DOHH2 (cell line): ENCODE results near the gene CYBA.

Experiments used
- H3F3A ChIP-seq: fragments of 200-600 bp; sonication (generic), shearing (Covaris generic); 2 replicates; pipeline ENCODE4 v1.6.0; 2016; ENCODE audit warnings: antibody characterized with exemption, mild to moderate bottlenecking; ENCODE audit not compliant: control insufficient read depth, insufficient read depth
- H3K27ac ChIP-seq: fragments of 200-600 bp; sonication (generic); 2 replicates; pipeline ENCODE4 v1.5.1; 2014; ENCODE audit warnings: low read depth, mild to moderate bottlenecking, low read length, moderate library complexity
- H3K27me3 ChIP-seq: fragments of 200-600 bp; sonication (generic); 2 replicates; pipeline ENCODE4 v1.6.1; 2014; ENCODE audit warnings: mild to moderate bottlenecking, low read length, mixed read lengths; ENCODE audit not compliant: control insufficient read depth
- H3K36me3 ChIP-seq: fragments of 200-600 bp; sonication (generic); 2 replicates; pipeline ENCODE4 v1.6.1; 2014; ENCODE audit warnings: mild to moderate bottlenecking, low read length, moderate library complexity, mixed read lengths; ENCODE audit not compliant: control insufficient read depth
- H3K4me1 ChIP-seq: fragments of 200-600 bp; sonication (generic); 2 replicates; pipeline ENCODE4 v1.6.1; 2014; ENCODE audit warnings: mild to moderate bottlenecking, low read length, mixed read lengths; ENCODE audit not compliant: control insufficient read depth
- H3K4me2 ChIP-seq: fragments of 200-600 bp; sonication (generic); 2 replicates; pipeline ENCODE4 v1.6.0; 2014; ENCODE audit warnings: mild to moderate bottlenecking, low read length, moderate library complexity
- H3K4me3 ChIP-seq: fragments of 200-600 bp; sonication (generic); 2 replicates; pipeline ENCODE4 v1.5.1; 2014; ENCODE audit warnings: mild to moderate bottlenecking, low read length, mixed read lengths
- H3K79me2 ChIP-seq: fragments of 200-600 bp; sonication (generic); 2 replicates; pipeline ENCODE4 v1.6.1; 2014; ENCODE audit warnings: mild to moderate bottlenecking, low read length, mixed read lengths; ENCODE audit not compliant: control insufficient read depth
- H3K9me2 ChIP-seq: fragments of 200-600 bp; sonication (generic); replicated peaks from 2 replicates; pipeline ENCODE4 v1.6.1; 2014; ENCODE audit warnings: mild to moderate bottlenecking, low read length, mixed read lengths; ENCODE audit not compliant: control insufficient read depth
- H3K9me3 ChIP-seq: fragments of 200-600 bp; sonication (generic); 2 replicates; pipeline ENCODE4 v1.6.1; 2014; ENCODE audit warnings: antibody characterized with exemption, low read length, mixed read lengths; ENCODE audit not compliant: control insufficient read depth, insufficient read depth
- H4K20me1 ChIP-seq: fragments of 200-600 bp; sonication (generic); 2 replicates; pipeline ENCODE4 v1.6.0; 2014; ENCODE audit warnings: low read depth, mild to moderate bottlenecking, antibody characterized with exemption, low read length, moderate library complexity; ENCODE audit not compliant: control insufficient read depth, insufficient read depth
- EZH2phosphoT487 ChIP-seq: fragments of 200-600 bp; sonication (generic); IDR thresholded peaks from 2 replicates; pipeline ENCODE4 v1.6.1; 2017; ENCODE audit warnings: borderline replicate concordance, mild to moderate bottlenecking, antibody characterized with exemption, low read length, moderate library complexity, mixed read lengths
- TF ChIP-seq, protein P1 (sequence below): fragments of 200-600 bp; sonication (generic); IDR thresholded peaks from one replicate; pipeline ENCODE4 v1.5.1; 2014; ENCODE audit warnings: antibody characterized with exemption, mild to moderate bottlenecking, low read depth, low read length; ENCODE audit not compliant: poor library complexity, severe bottlenecking

CYBA gene

DNA sequence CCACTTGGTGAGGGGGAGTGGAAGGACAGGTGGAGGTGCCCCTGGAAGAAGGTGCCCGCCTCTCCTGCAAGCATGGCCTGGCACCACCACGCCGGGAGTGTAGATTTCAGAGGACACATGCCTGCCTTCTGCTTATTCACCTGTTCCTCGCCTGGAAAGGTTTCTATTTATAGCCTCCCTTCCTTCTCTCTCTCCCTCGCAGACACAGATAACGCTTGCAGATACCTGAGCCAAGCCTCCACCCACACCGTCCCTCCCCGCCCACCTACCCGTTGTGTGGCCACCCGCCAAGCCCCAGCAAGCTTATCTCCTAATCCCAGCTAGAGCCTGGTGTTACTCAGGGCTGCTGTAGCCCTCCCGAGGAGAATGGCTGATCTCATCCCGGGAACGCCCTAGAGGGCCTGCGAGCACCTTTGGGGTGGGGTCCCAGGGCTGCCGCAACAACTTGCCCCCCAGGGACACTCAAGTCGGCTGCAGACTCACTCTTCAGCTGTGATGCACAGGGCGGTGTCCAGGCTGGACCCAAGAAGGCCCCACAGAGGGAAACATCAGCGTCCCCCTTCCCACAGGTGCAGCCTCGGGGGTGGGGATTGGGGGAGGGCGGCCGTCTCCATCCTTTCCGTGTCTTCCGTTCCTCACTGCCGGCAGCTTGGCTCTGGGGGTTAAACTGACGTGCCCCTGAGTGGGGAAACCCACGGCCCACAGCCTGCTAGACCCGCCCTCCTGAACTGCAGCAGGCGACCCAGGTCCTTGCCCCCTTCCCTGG lies 37.3 kb upstream of the CYBA start:
- H3K27ac ChIP-seq, result no peak overlapping the region
- peaks cover 40% of the 10 kb centered on the region for H3K4me1 ChIP-seq
- H3K4me2 ChIP-seq, result no peak overlapping the region
- H3K9me2 ChIP-seq, result no peaks in the 10 kb centered on the region
- H3F3A ChIP-seq, result 0 out of 2 replicates have a peak, but pooled peaks cover 2% of the 10 kb centered on the region
- no peaks in the 10 kb centered on the region for H4K20me1 ChIP-seq
- no peak overlapping the region for H3K4me3 ChIP-seq
- H3K27me3 ChIP-seq, result peaks cover 8% of the 10 kb centered on the region
- H3K36me3 ChIP-seq, result no peaks in the 10 kb centered on the region
- H3K79me2 ChIP-seq, result no peaks in the 10 kb centered on the region
- H3K9me3 ChIP-seq, result no peaks in the 10 kb centered on the region
- TF ChIP-seq, protein P1, sequence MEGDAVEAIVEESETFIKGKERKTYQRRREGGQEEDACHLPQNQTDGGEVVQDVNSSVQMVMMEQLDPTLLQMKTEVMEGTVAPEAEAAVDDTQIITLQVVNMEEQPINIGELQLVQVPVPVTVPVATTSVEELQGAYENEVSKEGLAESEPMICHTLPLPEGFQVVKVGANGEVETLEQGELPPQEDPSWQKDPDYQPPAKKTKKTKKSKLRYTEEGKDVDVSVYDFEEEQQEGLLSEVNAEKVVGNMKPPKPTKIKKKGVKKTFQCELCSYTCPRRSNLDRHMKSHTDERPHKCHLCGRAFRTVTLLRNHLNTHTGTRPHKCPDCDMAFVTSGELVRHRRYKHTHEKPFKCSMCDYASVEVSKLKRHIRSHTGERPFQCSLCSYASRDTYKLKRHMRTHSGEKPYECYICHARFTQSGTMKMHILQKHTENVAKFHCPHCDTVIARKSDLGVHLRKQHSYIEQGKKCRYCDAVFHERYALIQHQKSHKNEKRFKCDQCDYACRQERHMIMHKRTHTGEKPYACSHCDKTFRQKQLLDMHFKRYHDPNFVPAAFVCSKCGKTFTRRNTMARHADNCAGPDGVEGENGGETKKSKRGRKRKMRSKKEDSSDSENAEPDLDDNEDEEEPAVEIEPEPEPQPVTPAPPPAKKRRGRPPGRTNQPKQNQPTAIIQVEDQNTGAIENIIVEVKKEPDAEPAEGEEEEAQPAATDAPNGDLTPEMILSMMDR, result no peak
- TF ChIP-seq EZH2phosphoT487, result no peak

DNA sequence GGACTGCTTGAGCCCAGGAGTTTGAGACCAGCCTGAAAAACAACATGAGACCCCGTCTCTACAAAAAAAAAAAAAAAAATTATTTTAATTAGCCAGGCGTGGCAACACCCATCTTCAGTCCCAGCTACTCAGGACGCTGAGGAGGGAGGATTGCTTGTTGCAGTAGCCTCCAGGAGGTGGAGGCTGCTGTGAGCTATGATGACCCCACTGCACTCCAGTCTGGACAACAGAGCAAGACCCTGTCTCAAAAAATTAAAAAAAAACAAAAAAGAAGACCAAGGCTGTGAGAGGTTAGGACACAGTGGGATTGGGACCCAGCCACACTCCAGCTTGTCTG lies 36.8 kb upstream of the CYBA start:
- H3K4me3 ChIP-seq, result no peak overlapping the region
- no peak overlapping the region for H3K27ac ChIP-seq
- TF ChIP-seq, protein P1, result no peak
- no peak for TF ChIP-seq EZH2phosphoT487
- 0 out of 2 replicates have a peak, but pooled peaks cover 2% of the 10 kb centered on the region for H3F3A ChIP-seq
- no peaks in the 10 kb centered on the region for H3K79me2 ChIP-seq
- no peaks in the 10 kb centered on the region for H3K9me3 ChIP-seq
- no peaks in the 10 kb centered on the region for H3K9me2 ChIP-seq
- no peaks in the 10 kb centered on the region for H3K36me3 ChIP-seq
- no peaks in the 10 kb centered on the region for H4K20me1 ChIP-seq
- peaks cover 43% of the 10 kb centered on the region for H3K4me1 ChIP-seq
- H3K27me3 ChIP-seq, result peaks cover 8% of the 10 kb centered on the region
- H3K4me2 ChIP-seq, result no peak overlapping the region

DNA sequence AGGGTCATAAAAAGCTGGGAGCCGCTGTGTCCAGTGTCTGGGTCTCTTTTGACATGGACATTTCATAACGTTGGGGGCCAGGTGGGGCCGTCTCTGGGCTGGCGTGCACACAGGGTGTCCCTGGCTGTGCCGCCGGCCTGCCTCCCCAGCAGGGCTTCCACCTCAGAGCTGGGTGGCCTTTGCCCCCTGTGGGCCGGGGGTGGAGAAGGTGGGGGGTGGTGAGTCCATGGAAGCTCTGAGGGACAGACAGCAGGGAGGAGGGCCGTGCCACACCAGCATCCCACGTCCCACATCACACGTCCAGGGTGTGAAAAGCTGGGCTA lies 36.4 kb upstream of the CYBA start:
- H3K9me3 ChIP-seq, result no peaks in the 10 kb centered on the region
- no peak for TF ChIP-seq EZH2phosphoT487
- TF ChIP-seq, protein P1, result no peak
- no peaks in the 10 kb centered on the region for H3K36me3 ChIP-seq
- no peak overlapping the region for H3K27ac ChIP-seq
- H4K20me1 ChIP-seq, result no peaks in the 10 kb centered on the region
- H3K4me3 ChIP-seq, result no peak overlapping the region
- H3K4me1 ChIP-seq, result peaks cover 46% of the 10 kb centered on the region
- no peaks in the 10 kb centered on the region for H3K79me2 ChIP-seq
- H3F3A ChIP-seq, result peaks cover 6% of the 10 kb centered on the region; the same call in 1 of the 2 replicates
- H3K9me2 ChIP-seq, result no peaks in the 10 kb centered on the region
- no peak overlapping the region for H3K4me2 ChIP-seq
- H3K27me3 ChIP-seq, result peaks cover 8% of the 10 kb centered on the region
